Measurements from ENCODE around the gene TMC7.

Gene TMC7

GRCh38 chr16:19033761-19034160, 50.0 kb downstream of the TMC7 start:
- no peak for DNase-seq

- no peak for DNase-seq
Measured at GRCh38 chr16:19040400-19040799, 56.7 kb downstream of the TMC7 start.

- DNase-seq, result no peak
Measured at GRCh38 chr16:19044769-19045168, 61.0 kb downstream of the TMC7 start.

- DNase-seq, result no peak
Measured at GRCh38 chr16:19046062-19046461, 62.3 kb downstream of the TMC7 start.

- DNase-seq, result no peak
Measured at GRCh38 chr16:19062706-19063105, 79.0 kb downstream of the TMC7 start.

- no peak for DNase-seq
Measured at GRCh38 chr16:19066988-19067348, 83.2 kb downstream of the TMC7 start.

- DNase-seq, result peak; percentile 91
Measured at GRCh38 chr16:19067349-19068236, 83.9 kb downstream of the TMC7 start, which contains the start of gene COQ7. TSS of gene COQ7 (plus strand) at chr16:19067614. CDS start at chr16:19067665, 51 bp downstream.

- DNase-seq, result no peak
Measured at GRCh38 chr16:19068237-19068815, 84.6 kb downstream of the TMC7 start.

- DNase-seq, result no peak
Measured at GRCh38 chr16:19071811-19072777, 88.4 kb downstream of the TMC7 start.

GRCh38 chr16:19073344-19073743, 89.6 kb downstream of the TMC7 start:
- no peak for DNase-seq

GRCh38 chr16:19073863-19074262, 90.1 kb downstream of the TMC7 start:
- DNase-seq, result no peak

GRCh38 chr16:19075511-19075910, 91.8 kb downstream of the TMC7 start:
- DNase-seq, result no peak

- DNase-seq, result no peak
Measured at GRCh38 chr16:19077879-19078278, 94.1 kb downstream of the TMC7 start.

GRCh38 chr16:19083670-19084069, 99.9 kb downstream of the TMC7 start:
- no peak for DNase-seq

GRCh38 chr16:19084139-19084538, 100.4 kb downstream of the TMC7 start:
- DNase-seq, result no peak

- DNase-seq, result no peak
Measured at GRCh38 chr16:19084879-19085278, 101.1 kb downstream of the TMC7 start.

GRCh38 chr16:19085679-19086200, 102.0 kb downstream of the TMC7 start:
- DNase-seq, result no peak

- peak; percentile 82 for DNase-seq
Measured at GRCh38 chr16:19086322-19087199, 102.8 kb downstream of the TMC7 start.

- DNase-seq, result no peak
Measured at GRCh38 chr16:19088341-19088916, 104.7 kb downstream of the TMC7 start.

GRCh38 chr16:19089410-19089955, 105.7 kb downstream of the TMC7 start:
- no peak for DNase-seq

- no peak for DNase-seq
Measured at GRCh38 chr16:19090916-19091315, 107.2 kb downstream of the TMC7 start.
